T1000 (cell line): ENCODE results near the gene SSBP4.
"Not testable (repeated sequence)": the region's sequence is repeated elsewhere in the genome, so short reads cannot be mapped to it uniquely, and the experiment has no call there.

Source experiments
- DNase-seq: peaks from one replicate; lab custom pipeline; 2025; ENCODE audit warnings: mixed read lengths; lab: John Stamatoyannopoulos, UW

The SSBP4 gene

DNA sequence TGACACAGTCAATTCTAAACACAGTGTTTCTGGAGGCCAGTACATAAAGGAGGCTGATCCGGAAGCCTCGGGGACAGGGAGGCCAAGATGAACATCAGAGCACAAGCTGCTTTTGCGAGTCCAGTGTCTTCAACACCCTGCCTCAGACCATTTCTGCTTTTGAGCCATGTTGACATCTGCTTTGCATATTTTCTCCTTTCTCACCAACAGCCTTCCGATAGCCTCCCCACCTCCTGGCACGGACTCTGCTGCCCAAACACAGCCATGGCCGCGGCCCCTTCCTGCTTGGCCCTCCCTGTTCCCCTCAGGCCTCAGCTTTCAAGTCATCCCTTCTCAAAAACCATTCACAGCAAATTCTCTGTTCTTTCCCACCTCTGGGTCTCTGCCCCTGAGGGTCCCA is 25.4 kb upstream of the SSBP4 start:
- DNase-seq, result no peak

GRCh38 chr19:18396471-18397241 is 22.5 kb upstream of the SSBP4 start:
- no peak for DNase-seq

GRCh38 chr19:18397242-18398202 is 21.7 kb upstream of the SSBP4 start, which contains the start of gene LRRC25:
TSS of gene LRRC25 (minus strand) at chr19:18397622. CDS start at chr19:18396963, 659 bp downstream.
- DNase-seq, result no peak

- DNase-seq, result no peak
Measured at GRCh38 chr19:18399008-18399407, 20.2 kb upstream of the SSBP4 start.

GRCh38 chr19:18401580-18402112 is 17.6 kb upstream of the SSBP4 start:
- no peak for DNase-seq

DNA sequence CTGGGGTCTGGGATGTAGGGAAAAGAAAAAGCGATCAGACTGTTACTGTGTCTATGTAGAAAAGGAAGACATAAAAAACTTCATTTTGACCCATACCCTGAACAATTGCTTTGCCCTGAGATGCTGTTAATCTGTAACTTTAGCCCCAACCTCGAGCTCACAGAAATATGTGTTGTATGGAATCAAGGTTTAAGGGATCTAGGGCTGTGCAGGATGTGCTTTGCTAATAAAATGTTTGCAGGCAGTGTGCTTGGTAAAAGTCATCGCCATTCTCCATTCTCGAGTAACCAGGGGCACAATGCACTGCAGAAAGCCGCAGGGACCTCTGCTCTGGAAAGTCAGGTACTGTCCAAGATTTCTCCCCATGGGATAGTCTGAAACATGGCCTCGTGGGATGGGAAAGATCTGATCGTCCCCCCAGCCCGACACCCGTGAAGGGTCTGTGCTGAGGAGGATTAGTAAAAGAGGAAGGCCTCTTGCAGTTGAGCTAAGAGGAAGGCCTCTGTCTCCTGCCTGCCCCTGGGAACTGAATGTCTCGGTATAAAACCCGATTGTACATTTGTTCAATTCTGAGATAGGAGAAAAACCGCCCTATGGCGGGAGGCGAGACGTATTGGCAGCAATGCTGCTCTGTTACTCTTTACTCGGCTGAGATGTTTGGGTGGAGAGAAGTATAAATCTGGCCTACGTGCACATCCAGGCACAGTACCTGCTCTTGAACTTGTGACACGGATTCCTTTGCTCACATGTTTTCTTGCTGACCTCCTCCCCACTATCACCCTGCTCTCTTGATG is 16.5 kb upstream of the SSBP4 start:
- not testable (repeated sequence) for DNase-seq

DNA sequence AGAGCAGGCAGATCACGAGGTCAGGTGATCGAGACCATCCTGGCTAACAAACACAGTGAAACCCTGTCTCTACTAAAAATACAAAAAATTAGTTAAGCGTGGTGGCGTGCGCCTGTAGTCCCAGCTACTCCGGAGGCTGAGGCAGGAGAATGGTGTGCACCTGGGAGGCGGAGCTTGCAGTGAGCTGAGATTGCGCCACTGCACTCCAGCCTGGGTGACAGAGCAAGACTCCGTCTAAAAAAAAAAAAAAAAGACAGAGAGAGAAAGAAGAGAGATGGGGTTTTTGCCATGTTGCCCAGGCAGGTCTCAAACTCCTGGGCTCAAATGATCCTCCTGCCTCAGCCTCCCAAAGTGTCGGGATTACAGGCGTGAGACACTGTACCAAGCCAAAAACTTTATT is 13.4 kb upstream of the SSBP4 start:
- not testable (repeated sequence) for DNase-seq

- DNase-seq, result no peak
Measured at GRCh38 chr19:18406749-18407148, 12.4 kb upstream of the SSBP4 start.

DNA sequence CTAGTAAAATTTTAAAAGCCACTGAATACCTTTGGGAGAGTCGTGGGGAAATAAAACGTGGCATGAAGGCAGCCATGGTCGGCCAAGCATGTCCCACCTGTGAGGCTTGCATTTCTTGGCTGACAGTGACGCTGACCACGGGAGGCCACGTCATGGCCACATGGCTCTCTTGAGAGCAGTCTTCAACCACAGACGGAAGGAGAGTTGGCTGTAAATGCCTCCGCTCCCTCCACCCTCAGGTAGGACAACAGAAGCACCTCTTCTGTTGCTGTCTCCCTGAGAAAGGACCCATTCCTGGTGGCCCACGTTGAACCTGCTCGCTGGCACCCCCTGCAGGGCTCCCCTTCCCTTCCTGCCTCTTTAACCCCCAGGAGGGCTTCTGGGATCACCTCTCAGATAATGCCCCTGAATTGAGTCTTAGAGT is 11.1 kb upstream of the SSBP4 start:
- no peak for DNase-seq

DNA sequence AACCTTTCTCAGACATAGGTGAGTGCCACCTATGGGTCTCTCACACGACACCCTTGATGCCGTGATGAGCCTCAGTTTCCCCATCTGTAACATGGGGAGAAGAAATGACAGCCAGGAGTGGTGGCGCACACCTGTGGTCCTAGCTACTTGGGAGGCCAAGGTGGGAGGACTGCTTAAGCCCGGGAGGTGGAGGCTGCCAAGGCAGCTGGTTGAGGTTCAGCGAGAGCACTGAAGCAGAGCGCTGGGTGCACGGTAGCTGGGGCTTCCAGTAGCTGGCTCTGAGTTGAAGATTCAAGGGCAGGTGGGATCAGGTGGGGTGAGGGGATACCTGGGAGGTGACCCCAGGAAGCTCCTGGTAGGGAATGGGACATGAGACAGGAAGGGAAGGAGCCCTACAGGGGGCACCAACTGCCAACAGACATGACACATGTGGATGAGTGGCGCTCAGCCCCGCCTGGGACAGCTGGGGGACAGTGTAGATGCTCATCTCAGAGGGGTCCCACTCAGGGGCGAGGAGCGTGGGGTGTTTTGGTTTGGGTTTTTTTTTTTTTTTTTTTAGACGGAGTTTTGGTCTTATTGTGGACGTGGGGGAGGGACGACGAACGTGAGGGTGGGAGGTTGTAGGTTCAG is 6.5 kb upstream of the SSBP4 start:
- no peak for DNase-seq

- no peak for DNase-seq
Measured at GRCh38 chr19:18414504-18415177, 4.6 kb upstream of the SSBP4 start.

- no peak for DNase-seq
Measured at GRCh38 chr19:18415178-18415867, 3.9 kb upstream of the SSBP4 start.

DNA sequence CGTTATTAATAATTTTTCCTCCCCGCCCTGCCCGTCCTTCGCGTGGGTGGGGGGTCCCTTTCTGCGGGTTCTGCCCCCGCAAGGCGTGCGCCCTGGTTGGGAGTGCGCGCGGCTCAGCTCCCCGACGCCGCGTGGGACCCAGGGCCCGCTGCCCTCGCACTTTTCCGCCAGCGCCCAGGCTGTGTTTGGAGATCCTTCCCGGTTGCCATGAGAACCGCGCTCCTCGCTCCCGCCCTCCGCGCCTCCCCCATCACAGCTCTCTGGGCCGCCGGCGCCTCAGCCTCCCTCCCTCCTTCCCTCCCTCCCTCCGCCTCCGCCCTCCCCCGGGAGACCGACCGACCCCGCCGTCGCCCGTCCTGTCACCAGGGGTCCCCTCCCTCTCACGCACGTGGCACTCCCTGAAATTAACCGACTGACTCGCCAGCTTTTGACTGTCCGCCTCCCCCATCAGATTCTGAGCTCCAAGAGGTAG is 2.4 kb upstream of the SSBP4 start:
- DNase-seq, result peak; percentile 72

DNA sequence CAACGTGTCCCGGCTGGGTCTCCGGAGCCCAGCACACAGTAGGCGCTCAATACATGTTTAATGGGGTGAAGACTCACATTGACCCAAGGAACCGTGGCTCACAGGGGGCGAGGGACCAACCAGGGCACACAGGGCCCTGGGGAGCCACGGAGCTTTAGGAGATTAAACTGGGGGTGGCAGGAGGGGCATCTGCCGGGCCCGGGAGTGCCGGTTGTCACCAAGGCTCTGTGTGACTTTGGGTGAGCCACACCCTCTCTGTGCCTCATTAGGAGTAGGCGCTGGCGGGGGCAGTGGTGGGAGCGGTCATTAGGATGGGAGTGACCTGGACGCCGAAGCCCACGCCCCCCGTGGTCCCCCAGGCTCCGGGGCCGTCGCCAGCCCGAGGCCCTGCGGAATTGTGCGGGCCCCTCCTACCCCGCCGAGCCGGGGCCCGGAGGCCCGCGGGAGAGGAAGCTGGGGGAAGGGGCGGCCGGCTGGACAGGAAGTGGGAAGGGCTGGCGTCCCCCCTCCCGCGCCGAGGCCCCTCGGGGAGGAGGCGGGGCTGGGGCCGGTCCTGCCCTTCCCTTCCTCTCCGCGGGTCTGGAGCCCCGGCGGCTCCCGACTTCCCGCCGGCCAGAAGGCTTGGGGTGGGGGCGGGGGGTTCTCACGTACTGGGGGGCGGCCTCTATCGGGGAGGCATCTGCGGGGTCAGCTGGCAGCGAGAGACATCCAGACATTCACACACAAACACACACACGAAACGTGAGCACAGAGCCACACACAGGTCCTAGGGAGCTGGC is 1.8 kb upstream of the SSBP4 start:
- peak; percentile 60 for DNase-seq

- DNase-seq, result no peak
Measured at GRCh38 chr19:18418029-18418482, 1.1 kb upstream of the SSBP4 start.

DNA sequence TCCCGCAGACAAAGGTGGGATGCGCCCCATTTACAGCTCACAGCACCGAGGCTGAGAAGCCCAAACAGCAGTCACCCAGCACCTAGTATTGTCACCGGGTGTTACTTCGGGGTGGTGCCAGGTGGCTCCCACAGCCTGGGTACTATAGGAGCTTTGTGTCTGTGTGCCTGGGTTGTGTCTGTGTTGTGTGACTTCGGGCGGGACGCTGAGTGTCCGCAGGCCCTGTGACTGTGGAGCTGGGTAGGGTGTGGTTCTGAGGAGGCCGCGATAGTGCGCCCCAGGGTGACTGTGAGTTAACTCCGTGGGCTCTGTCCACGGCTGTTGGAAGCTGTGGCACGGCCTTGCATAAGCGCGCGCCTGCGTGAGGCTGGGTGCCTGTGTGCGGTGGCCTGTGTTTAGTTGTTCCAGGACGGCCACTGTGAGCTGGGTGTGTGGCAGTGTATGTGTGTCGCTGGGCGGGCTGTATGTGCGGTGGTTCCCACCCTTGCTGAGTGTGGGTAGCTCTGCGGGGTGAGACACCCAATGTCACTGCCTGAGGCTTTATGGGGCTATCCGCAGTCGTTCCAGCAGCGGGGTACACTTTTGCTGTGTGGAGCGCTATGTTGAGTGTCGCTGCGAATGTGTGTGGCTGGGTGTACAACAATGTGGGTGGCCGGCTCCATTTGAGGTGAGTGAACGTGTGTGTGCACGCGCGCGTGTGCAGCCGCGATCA is 559 bp upstream of the SSBP4 start:
- peak; percentile 52 for DNase-seq

DNA sequence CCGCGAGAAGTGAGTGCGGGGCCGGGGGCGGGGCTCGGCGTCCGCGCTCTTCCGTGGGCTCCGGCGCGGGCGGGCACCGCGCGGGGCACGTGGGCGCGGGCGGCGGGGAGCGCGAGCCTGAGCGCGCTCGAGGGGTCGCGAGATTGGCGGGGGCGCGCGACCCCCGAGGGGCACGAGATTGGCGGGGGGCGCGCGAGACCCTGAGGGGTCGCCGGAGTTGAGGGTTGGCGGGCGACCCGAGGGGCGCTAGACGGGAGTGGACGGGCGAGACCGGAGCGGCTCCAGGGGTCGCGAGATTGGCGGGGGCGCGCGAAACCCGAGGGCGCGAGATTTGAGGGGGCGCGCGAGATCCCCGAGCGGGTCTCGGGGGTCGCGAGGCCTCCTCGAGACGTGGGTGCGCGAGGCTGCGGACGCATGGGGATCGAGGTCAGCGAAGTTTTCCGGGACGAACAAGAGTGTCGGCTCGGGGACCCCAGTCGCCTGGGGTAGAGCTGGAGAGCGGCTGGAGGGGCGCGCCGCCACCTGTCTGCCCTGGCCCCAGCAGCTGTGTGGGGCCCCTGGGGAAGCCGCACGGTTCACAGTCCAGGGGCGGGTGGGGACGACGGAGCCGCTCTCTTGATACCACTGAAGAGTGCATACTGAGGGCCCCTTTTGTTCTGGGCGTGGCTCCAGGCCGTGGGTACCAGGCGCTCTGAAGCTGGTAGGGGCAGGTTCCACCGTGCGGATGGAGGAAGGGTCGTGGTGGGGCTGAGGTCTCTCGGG is 682 bp downstream of the SSBP4 start:
- no peak for DNase-seq

DNA sequence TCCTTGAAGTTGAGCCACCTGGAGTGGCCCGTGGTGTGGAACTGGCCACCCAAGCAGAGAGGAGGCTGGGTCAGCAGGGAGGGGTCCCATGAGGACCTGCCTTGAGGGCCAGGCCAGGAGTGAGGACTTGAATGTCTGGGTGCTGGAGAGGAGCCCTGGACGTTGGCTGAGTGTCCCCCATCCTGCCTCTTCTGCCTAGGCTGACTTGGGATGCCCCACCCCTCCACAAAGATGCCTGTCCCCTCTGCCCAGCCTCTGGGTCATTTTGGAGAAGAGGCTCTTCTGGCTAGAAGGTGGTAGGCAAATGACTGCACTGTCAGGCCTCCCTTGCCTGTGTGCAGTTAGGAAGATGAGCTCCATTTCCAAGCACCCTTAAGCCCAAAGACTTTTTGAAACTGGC is 1.7 kb downstream of the SSBP4 start:
- DNase-seq, result no peak
